Kidney (tissue), 14 donors: Measurements from ENCODE around the gene FBXO7. TPM values are rescaled to one million over a fixed set of nuclear protein-coding genes. Genes with fewer than 3 reads are reported as not detected.

Source experiments
- DNase-seq, 5 donors: peaks; one replicate each; pipeline ENCODE4 v3.0.0-alpha.2; 2013 to 2020
- FAIRE-seq: peaks from 2 replicates; lab custom pipeline; 2012; peaks lifted over from hg19 to GRCh38; lab: Jason Lieb, UNC
- H3K27ac ChIP-seq, 2 donors: one replicate each; pipeline ENCODE4 v1.7.0; 2013; ENCODE audit warnings: low read depth in 2 of 2, low read length in 2 of 2, inconsistent platforms in 1 of 2
- H3K27me3 ChIP-seq: one replicate; pipeline ENCODE4 v1.7.1; 2013; ENCODE audit warnings: low read length, inconsistent platforms; ENCODE audit not compliant: control insufficient read depth, insufficient read depth
- H3K36me3 ChIP-seq, 3 donors: one replicate each; pipeline versions ENCODE4 v1.7.0 to v1.7.1; 2013; ENCODE audit warnings: low read length in 3 of 3, control low read depth in 1 of 3, inconsistent platforms in 1 of 3; ENCODE audit not compliant: insufficient read depth in 3 of 3, control insufficient read depth in 2 of 3
- H3K4me1 ChIP-seq, 3 donors: one replicate each; pipeline versions ENCODE4 v1.7.0 to v1.7.1; 2013; ENCODE audit warnings: low read length in 3 of 3, inconsistent platforms in 1 of 3, low read depth in 1 of 3; ENCODE audit not compliant: control insufficient read depth in 2 of 3, insufficient read depth in 2 of 3
- H3K4me3 ChIP-seq, 3 donors: one replicate each; pipeline versions ENCODE4 v1.7.0 to v1.8.1; 2013; ENCODE audit warnings: low read length in 3 of 3, control low read depth in 1 of 3, inconsistent platforms in 1 of 3
- H3K9ac ChIP-seq, 3 donors: one replicate each; pipeline versions ENCODE4 v1.7.0 to v1.7.1; 2013; ENCODE audit warnings: low read length in 3 of 3, control low read depth in 1 of 3, inconsistent platforms in 1 of 3
- H3K9me3 ChIP-seq, 3 donors: one replicate each; pipeline versions ENCODE4 v1.7.0 to v1.7.1; 2013; ENCODE audit warnings: low read length in 3 of 3, control low read depth in 1 of 3, inconsistent platforms in 1 of 3; ENCODE audit not compliant: control insufficient read depth in 2 of 3, insufficient read depth in 1 of 3
- CTCF ChIP-seq: IDR thresholded peaks from 3 replicates; pipeline ENCODE4 v1.5.1; 2012; ENCODE audit warnings: mild to moderate bottlenecking, moderate library complexity, borderline replicate concordance; ENCODE audit not compliant: insufficient read depth; ENCODE audit errors: extremely low read depth
- intact Hi-C: fragments of 100-400 bp; cut with DNase I; formaldehyde crosslinking; loops from one replicate; pipeline ENCODE4 v1.11.1; 2022
- polyA plus RNA-seq: library from polyadenylated mRNA; stranded (reverse); fragments of 350-450 nt; fragmentation: Illumina TruSeq; extraction: RNeasy Lipid Tissue Mini Kit (QIAGEN cat#74804); gene quantifications from one replicate; pipeline ENCODE4 v1.2.3, GENCODE V29; 2014; ENCODE audit warnings: low read depth, low replicate concordance; ENCODE audit not compliant: insufficient read depth
- total RNA-seq: library from RNA; stranded (reverse); fragmentation: NEBNext Ultra II Directional; extraction: Animal tissue kit (Norgen Biotek cat#: 25700); gene quantifications from one replicate; pipeline ENCODE4 v1.2.1, GENCODE V29; 2021
- donor health status: control.
- donor health status: control.
- donor health status: control.
- donor health status: control.
- donor health status: control.
- donor health status: DM: yes; HTN: yes; CAD: no.
- donor health status: Normal renal cell carcinoma (clear cell type).

The FBXO7 gene
- total and polyA plus RNA-seq, 2 donors from 2014 or later: 91.0 to 131 TPM

DNA sequence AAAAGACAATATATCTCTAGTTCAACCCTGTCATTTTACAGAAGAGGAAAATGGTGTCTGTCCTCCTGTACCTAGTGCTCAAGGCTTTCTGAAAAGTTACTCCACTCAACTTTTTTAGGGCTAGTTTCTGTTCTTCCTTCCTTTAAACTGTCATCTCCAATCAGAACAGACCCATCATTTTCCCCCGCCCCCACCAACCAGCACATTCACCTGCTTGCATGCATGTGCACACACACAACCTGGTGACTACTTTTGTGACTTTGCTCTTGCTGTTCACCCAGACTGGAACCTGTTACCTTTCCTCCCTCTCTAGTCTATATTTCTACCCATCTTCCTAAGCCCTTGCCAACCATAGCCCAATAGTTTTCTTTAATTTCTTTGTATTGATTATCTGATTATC lies 5.6 kb downstream of the FBXO7 start:
- peaks cover 0 to 5% (median 0%) of the 10 kb centered on the region in 3 donors for H3K4me1 ChIP-seq
- no peak overlapping the region for H3K9ac ChIP-seq
- no peak for TF ChIP-seq CTCF
- H3K9me3 ChIP-seq: no peaks in the 10 kb centered on the region
- no peak for DNase-seq
- H3K36me3 ChIP-seq: peaks cover 3 to 11% (median 10%) of the 10 kb centered on the region in 3 donors
- no peak for FAIRE-seq
- H3K27me3 ChIP-seq: no peaks in the 10 kb centered on the region
- H3K4me3 ChIP-seq: no peak overlapping the region
- H3K27ac ChIP-seq: no peak overlapping the region
- intact Hi-C loops: no loop called here

GRCh38 chr22:32482708-32483107 lies 8.1 kb downstream of the FBXO7 start:
- intact Hi-C loops: no loop called here
- DNase-seq: no peak
- no peak for TF ChIP-seq CTCF
- H3K9me3 ChIP-seq: no peaks in the 10 kb centered on the region
- no peaks in the 10 kb centered on the region for H3K27me3 ChIP-seq
- peaks cover 8 to 32% (median 17%) of the 10 kb centered on the region in 3 donors for H3K36me3 ChIP-seq
- no peak overlapping the region for H3K4me3 ChIP-seq
- H3K9ac ChIP-seq: no peak overlapping the region
- peaks cover 0 to 2% (median 0%) of the 10 kb centered on the region in 3 donors for H3K4me1 ChIP-seq
- no peak overlapping the region for H3K27ac ChIP-seq
- no peak for FAIRE-seq

- no peak overlapping the region for H3K9ac ChIP-seq
- FAIRE-seq (no peak), DNase-seq (no peak)
- no peaks in the 10 kb centered on the region for H3K27me3 ChIP-seq
- H3K36me3 ChIP-seq: peaks cover 7 to 60% (median 24%) of the 10 kb centered on the region in 3 donors
- intact Hi-C loops: no loop called here
- no peak for TF ChIP-seq CTCF
- H3K9me3 ChIP-seq: no peaks in the 10 kb centered on the region
- no peaks in the 10 kb centered on the region for H3K4me1 ChIP-seq
- H3K27ac ChIP-seq: no peak overlapping the region
- H3K4me3 ChIP-seq: no peak overlapping the region
These were observed 12.2 kb downstream of the FBXO7 start for GRCh38 chr22:32486656-32487390.
